ENCODE results near the gene YARS1.

Gene YARS1

DNA sequence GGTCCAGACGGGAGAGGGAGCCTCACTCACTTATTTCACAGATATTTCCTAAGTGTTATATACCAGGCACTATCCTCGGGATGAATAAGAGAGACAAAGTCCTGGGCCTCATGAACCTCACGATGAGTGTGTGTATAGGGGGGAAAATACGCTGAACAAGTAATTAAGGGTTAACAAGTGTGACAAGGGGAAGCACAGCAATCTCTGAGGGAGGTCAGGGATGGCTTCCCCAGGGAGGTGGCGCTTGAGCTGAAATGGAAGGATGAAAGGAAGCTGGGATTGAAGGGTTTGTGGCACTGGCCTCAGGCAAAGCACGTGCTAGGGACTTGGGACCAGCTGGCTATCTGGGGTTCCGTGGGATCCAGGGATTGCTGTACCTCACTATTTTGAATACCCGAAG lies 68.2 kb downstream of the YARS1 start:
- no peaks in the 10 kb centered on the region for H3K27me3 ChIP-seq (replicated peaks; ENCODE audit: control insufficient read depth, insufficient read depth, low read length)
- H3K4me1 ChIP-seq (ENCODE audit: control insufficient read depth, insufficient read depth, low read length): peaks cover 4% of the 10 kb centered on the region
- DNase-seq (ENCODE audit: low read depth): no peak
- no peaks in the 10 kb centered on the region for H3K9me3 ChIP-seq (ENCODE audit: control insufficient read depth, low read length)
- H3K36me3 ChIP-seq (ENCODE audit: control insufficient read depth, insufficient read depth, low read length, severe bottlenecking): no peaks in the 10 kb centered on the region
- H3K9ac ChIP-seq (ENCODE audit: low read length): no peak overlapping the region
- H3K4me3 ChIP-seq (ENCODE audit: low read length): no peak overlapping the region

DNA sequence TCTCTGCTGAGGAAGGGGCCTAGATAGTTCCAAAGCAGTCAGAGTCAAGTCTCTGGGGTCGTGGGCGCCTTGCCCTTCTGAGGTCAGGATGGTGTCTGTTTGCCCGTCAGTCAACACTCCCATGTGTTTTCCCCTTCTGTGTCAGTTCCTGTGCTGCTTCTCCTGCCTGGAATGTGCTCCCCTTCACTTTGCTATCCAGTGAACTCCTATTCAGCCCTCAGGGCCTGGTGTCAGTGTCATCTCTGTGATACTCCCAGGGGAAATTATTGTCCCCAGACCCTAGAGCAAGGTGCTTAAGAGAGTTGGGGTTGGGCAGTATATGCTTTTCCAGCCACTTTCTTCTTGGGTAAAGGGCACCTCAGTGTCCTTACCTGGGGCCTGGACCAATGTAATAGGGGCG lies 68.8 kb downstream of the YARS1 start:
- Histone ChIP-seq H3K27me3 (replicated peaks; ENCODE audit: control insufficient read depth, insufficient read depth, low read length) (no peaks in the 10 kb centered on the region), H3K4me3 (ENCODE audit: low read length) (no peak overlapping the region), H3K9me3 (ENCODE audit: control insufficient read depth, low read length) (no peaks in the 10 kb centered on the region), H3K4me1 (ENCODE audit: control insufficient read depth, insufficient read depth, low read length) (peaks cover 2% of the 10 kb centered on the region), H3K9ac (ENCODE audit: low read length) (no peak overlapping the region), H3K36me3 (ENCODE audit: control insufficient read depth, insufficient read depth, low read length, severe bottlenecking) (no peaks in the 10 kb centered on the region)
- no peak for DNase-seq (ENCODE audit: low read depth)

DNA sequence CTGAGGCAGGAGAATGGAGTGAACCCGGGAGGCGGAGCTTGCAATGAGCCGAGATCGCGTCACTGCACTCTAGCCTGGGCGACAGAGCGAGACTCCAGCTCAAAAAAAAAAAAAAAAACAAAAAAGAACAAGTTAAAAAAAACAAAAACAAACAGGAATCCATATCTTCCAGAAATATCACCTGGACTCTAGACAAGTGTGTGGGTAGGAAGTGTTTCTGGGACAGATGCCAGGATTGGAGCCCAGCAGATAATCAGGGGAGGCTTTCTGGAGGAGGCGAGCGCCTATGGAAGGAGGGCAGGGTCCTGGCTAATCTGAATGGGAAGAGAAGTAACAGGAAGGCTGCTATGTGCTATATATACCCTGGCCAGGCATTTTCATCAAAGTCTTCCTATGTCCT lies 71.0 kb downstream of the YARS1 start:
- no peak for DNase-seq (ENCODE audit: low read depth)
- Histone ChIP-seq H3K36me3 (ENCODE audit: control insufficient read depth, insufficient read depth, low read length, severe bottlenecking) (no peaks in the 10 kb centered on the region), H3K4me1 (ENCODE audit: control insufficient read depth, insufficient read depth, low read length) (peaks cover 13% of the 10 kb centered on the region), H3K4me3 (ENCODE audit: low read length) (no peak overlapping the region), H3K9ac (ENCODE audit: low read length) (no peak overlapping the region), H3K27me3 (replicated peaks; ENCODE audit: control insufficient read depth, insufficient read depth, low read length) (no peaks in the 10 kb centered on the region), H3K9me3 (ENCODE audit: control insufficient read depth, low read length) (no peaks in the 10 kb centered on the region)

DNA sequence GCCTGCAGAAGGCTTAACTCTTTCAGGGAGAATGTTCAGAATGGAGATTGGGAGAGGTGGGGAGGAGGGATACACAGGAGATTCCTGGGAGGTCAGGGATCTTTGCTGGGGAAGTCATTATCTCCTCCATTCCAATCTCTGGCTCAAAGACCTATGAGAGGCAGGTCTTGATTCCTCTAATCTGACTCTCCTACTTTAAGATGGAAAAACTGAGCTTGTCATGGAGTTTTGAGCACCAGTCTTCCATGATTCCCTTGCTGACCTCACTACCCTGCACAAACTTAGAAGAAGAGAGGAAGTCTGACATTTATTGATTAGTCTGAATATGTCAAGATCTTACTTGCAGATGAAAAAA lies 73.1 kb downstream of the YARS1 start:
- no peaks in the 10 kb centered on the region for H3K9me3 ChIP-seq (ENCODE audit: control insufficient read depth, low read length)

DNA sequence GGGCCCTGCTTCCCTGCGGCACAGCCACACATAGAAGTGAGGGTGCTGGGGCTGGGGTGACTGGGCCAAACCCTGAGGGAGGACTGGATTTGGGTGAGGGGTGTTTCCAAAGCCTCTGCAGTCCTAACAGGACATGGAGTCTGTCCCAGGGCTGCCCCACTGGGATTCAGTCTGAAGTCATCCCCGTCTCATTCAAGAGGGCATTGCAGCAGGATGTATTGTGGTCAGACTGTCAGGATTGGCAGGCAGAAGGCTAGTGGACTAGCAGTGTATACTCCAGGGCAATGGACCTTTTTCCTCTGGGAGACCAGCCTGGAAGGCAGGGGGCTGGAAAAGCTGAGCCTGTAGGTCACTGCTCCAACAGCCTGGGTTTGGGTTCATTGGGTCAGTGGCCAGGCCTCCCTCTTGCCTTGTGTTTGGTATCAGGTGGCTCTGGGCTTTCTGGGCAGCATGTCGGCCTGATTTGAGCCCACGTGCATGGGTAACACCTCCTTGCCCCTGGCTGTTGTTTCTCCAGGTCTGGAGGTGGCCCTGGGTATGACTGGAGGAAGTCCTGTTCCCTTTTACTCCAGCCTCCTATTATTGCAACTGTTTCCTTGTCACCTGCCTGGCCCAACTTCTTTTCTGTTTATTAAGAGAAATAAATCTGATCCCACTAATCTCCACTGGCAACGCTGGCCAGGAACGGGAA lies 73.6 kb downstream of the YARS1 start:
- Histone ChIP-seq H3K36me3 (ENCODE audit: control insufficient read depth, insufficient read depth, low read length, severe bottlenecking) (no peaks in the 10 kb centered on the region), H3K4me3 (ENCODE audit: low read length) (no peak overlapping the region), H3K9ac (ENCODE audit: low read length) (no peak overlapping the region), H3K9me3 (ENCODE audit: control insufficient read depth, low read length) (no peaks in the 10 kb centered on the region), H3K27me3 (replicated peaks; ENCODE audit: control insufficient read depth, insufficient read depth, low read length) (no peaks in the 10 kb centered on the region), H3K4me1 (ENCODE audit: control insufficient read depth, insufficient read depth, low read length) (peaks cover 13% of the 10 kb centered on the region)
- no peak for DNase-seq (ENCODE audit: low read depth)

More for the DNA sequence above, 73.1 kb downstream of the YARS1 start:
- no peaks in the 10 kb centered on the region for H3K36me3 ChIP-seq (ENCODE audit: control insufficient read depth, insufficient read depth, low read length, severe bottlenecking)
- DNase-seq (ENCODE audit: low read depth): no peak
- peaks cover 13% of the 10 kb centered on the region for H3K4me1 ChIP-seq (ENCODE audit: control insufficient read depth, insufficient read depth, low read length)
- H3K27me3 ChIP-seq (replicated peaks; ENCODE audit: control insufficient read depth, insufficient read depth, low read length): no peaks in the 10 kb centered on the region
- no peak overlapping the region for H3K4me3 ChIP-seq (ENCODE audit: low read length)
- H3K9ac ChIP-seq (ENCODE audit: low read length): no peak overlapping the region

DNA sequence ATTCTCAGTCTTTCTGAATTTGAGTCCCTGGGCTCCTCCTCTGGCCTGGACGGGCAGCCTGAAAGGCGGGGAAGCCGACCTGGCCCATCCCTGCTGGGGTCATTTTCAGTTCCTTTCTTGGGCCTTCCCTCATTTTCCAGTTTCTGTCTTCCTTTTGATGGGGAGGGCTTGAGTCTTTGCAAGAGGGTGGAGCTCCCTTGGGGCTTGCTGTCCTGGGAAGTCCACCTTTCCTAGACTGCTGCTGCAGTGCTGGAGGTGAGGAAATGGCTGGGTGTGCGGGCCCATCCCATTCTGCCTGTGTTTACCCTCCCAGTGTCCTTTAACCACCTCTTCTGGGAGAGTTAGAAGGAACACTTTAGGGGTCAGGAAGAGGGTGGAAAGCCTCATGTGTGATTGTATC lies 74.2 kb downstream of the YARS1 start:
- H3K4me3 ChIP-seq (ENCODE audit: low read length): peak overlapping the region; percentile 77
- no peak overlapping the region for H3K9ac ChIP-seq (ENCODE audit: low read length)
- no peaks in the 10 kb centered on the region for H3K27me3 ChIP-seq (replicated peaks; ENCODE audit: control insufficient read depth, insufficient read depth, low read length)
- no peaks in the 10 kb centered on the region for H3K9me3 ChIP-seq (ENCODE audit: control insufficient read depth, low read length)
- H3K4me1 ChIP-seq (ENCODE audit: control insufficient read depth, insufficient read depth, low read length): peaks cover 13% of the 10 kb centered on the region
- H3K36me3 ChIP-seq (ENCODE audit: control insufficient read depth, insufficient read depth, low read length, severe bottlenecking): no peaks in the 10 kb centered on the region
- DNase-seq (ENCODE audit: low read depth): no peak

DNA sequence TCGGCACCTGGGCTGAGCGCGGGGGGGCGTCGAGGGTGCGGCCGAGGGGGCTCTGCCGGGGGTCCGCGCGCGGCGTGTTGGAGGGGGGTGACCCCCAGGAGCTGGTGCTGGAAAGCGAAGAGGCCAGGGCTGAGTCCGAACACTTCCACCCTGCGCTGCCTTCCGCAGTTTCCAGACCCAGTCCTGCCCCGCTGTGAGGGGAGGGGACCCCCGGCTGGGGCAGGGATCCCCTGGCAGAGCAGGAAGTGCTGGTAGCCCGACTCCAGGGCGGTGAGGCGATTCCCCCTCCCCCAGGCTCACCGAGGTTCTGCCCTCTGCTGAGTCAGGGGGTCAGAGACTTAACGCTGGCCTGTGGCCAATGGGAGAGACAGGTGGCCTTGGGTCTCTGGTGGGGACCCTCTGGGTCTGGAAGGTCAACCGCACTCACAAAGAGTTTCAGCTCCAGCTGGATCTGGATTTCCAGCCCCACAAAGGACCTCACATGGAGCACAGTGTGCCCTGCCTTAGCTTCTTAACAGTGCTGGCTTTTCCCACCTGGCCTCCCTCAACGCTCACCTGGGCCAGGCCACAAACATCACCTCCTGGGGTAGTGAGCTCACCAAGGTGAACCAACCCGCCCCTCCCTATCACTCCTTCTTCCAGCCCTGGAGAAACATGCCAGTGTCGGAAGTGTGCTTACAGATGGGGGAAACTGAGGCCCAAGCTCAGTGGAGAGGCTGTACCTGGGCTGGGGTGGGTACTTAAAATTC lies 74.8 kb downstream of the YARS1 start:
- Histone ChIP-seq H3K36me3 (ENCODE audit: control insufficient read depth, insufficient read depth, low read length, severe bottlenecking) (no peaks in the 10 kb centered on the region), H3K27me3 (replicated peaks; ENCODE audit: control insufficient read depth, insufficient read depth, low read length) (no peaks in the 10 kb centered on the region), H3K4me1 (ENCODE audit: control insufficient read depth, insufficient read depth, low read length) (peaks cover 13% of the 10 kb centered on the region), H3K9ac (ENCODE audit: low read length) (peak overlapping the region; percentile 78), H3K9me3 (ENCODE audit: control insufficient read depth, low read length) (no peaks in the 10 kb centered on the region), H3K4me3 (ENCODE audit: low read length) (peak overlapping the region; percentile 77)
- no peak for DNase-seq (ENCODE audit: low read depth)

DNA sequence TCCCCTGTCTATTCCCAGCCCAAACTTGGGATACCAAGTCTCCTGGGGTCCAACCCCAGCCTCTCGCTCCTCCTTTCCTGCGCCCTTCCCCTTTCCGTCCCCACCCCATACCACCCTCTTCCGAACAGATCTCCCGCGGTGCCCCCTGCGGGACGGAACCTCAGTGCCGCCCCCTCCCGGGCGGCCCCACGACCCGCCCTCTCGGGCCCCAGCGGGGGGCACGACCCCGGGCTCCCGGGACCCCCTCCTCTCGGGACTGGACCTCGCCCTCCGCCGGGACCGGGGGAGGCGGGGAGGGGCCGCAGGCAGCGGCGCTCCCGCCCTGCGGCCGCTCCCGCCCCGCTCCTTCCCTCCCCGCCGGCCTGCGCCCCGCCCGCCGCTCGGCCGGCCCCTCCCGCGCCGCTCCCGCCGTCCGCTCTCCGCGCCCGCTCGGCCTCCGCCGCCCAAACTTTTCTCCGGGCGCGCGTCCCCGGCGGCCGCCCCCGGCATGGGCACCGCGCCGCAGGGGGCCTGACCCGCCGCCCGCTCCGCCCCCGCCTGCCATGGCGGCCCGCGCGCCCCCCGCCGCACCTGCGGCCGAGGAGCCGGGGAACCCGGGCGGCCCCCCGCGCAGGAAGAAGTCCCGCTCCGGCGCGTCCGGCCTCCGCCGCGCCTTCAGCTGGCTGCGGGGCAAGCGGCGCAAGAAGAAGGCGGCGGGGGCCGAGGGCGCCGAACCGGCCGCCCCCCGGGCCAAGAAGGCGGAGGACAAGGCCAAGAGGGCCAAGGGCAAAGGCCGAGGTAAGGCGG lies 75.6 kb downstream of the YARS1 start:
- H3K36me3 ChIP-seq (ENCODE audit: control insufficient read depth, insufficient read depth, low read length, severe bottlenecking): no peaks in the 10 kb centered on the region
- peak overlapping the region; percentile 78 for H3K9ac ChIP-seq (ENCODE audit: low read length)
- peak; percentile 63 for DNase-seq (ENCODE audit: low read depth)
- H3K9me3 ChIP-seq (ENCODE audit: control insufficient read depth, low read length): no peaks in the 10 kb centered on the region
- peak overlapping the region; percentile 77 for H3K4me3 ChIP-seq (ENCODE audit: low read length)
- H3K4me1 ChIP-seq (ENCODE audit: control insufficient read depth, insufficient read depth, low read length): peaks cover 13% of the 10 kb centered on the region
- H3K27me3 ChIP-seq (replicated peaks; ENCODE audit: control insufficient read depth, insufficient read depth, low read length): no peaks in the 10 kb centered on the region

DNA sequence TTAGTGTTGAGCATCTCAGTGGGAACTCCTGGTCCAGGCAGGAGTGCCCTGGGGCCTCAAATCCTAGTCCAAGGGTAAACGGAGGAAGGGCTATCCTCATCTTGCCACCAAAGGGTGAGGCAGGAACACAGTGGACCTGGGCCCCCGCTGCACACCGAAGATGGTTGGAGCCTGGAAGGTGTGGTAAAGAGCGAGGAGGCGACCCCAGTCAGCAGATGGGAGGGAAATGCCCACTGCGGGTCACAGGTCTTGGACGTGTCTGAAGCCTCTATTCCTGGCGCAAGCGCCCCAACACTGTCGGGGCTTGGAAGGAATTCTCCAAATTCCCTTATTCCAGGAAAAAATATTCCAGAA lies 76.1 kb downstream of the YARS1 start:
- Histone ChIP-seq H3K27me3 (replicated peaks; ENCODE audit: control insufficient read depth, insufficient read depth, low read length) (no peaks in the 10 kb centered on the region), H3K9me3 (ENCODE audit: control insufficient read depth, low read length) (no peaks in the 10 kb centered on the region), H3K4me3 (ENCODE audit: low read length) (peak overlapping the region; percentile 77), H3K9ac (ENCODE audit: low read length) (peak overlapping the region; percentile 67), H3K36me3 (ENCODE audit: control insufficient read depth, insufficient read depth, low read length, severe bottlenecking) (no peaks in the 10 kb centered on the region), H3K4me1 (ENCODE audit: control insufficient read depth, insufficient read depth, low read length) (peaks cover 13% of the 10 kb centered on the region)
- no peak for DNase-seq (ENCODE audit: low read depth)

DNA sequence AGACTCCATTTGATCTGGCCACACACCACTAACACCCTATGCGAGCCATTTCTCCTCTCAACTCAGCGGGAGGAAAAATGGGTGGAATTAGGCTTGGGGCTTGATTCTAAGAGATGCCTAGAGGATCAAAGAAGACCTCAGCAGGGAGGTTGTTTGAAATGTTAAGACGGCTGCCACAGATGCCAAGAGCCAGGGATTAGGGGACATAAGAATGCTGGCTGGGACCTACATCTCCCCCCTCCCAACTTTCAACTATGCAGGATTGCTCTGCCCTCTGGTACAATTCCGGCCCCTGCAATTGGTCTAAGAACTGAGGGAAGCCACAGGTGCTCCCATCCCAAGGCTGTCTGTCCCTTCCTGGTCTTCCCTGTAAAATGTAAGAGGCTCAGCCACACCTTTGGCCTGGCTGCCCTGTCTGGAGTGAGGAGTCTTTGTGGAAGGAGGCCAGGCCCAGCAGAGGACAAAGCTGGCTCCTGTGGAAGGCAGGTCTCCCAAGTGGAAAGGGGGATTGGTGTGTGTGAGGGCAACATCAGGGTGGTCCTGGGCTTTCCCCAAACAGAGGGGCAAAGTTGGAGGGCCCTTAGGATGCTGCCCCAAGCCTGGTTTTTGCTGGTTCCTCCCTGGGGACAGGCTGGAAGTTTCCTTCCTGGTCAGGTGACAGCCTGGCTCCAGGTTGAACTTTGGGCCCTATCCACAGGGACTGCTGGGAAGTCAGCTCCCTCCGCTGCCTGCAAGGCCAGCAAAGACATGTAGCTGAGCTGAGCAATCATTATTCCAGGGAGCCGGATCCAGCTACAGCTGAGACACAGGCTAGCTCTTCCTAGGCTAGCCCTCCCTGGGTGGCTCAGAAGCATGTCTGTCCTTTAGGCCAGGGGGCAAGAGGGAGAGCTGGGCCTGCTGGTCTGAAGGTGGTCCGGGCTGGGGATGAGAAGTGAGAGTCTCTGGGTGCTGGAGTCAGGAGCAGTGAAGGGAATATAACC lies 80.1 kb downstream of the YARS1 start:
- Histone ChIP-seq H3K9me3 (ENCODE audit: control insufficient read depth, low read length) (no peaks in the 10 kb centered on the region), H3K36me3 (ENCODE audit: control insufficient read depth, insufficient read depth, low read length, severe bottlenecking) (no peaks in the 10 kb centered on the region), H3K4me1 (ENCODE audit: control insufficient read depth, insufficient read depth, low read length) (no peaks in the 10 kb centered on the region), H3K27me3 (replicated peaks; ENCODE audit: control insufficient read depth, insufficient read depth, low read length) (no peaks in the 10 kb centered on the region), H3K4me3 (ENCODE audit: low read length) (no peak overlapping the region), H3K9ac (ENCODE audit: low read length) (no peak overlapping the region)
- no peak for DNase-seq (ENCODE audit: low read depth)

Measured in adipocyte (in vitro differentiated cells).